Naive thymus-derived CD4-positive, alpha-beta T cell (primary cell): Measurements from ENCODE around the gene PTPRN2. TPM values are rescaled to one million over a fixed set of nuclear protein-coding genes. Genes with fewer than 3 reads are reported as not detected.

Experiments
- ATAC-seq: fragments of 150-1000 bp; cut with Tn5 transposase; 2 replicates; pipeline ENCODE4 v1.10.0; 2021; ENCODE audit warnings: mild to moderate bottlenecking, moderate library complexity
- CTCF ChIA-PET: fragments of 350-600 bp; sonication (Branson Sonifier 250); formaldehyde crosslinking; loops from one replicate; lab custom pipeline; 2021; ENCODE audit warnings: antibody characterized with exemption; lab: Charles Lee
- POLR2A ChIA-PET: fragments of 350-600 bp; sonication (Branson Sonifier 250); formaldehyde crosslinking; loops from one replicate; lab custom pipeline; 2021; ENCODE audit warnings: antibody characterized with exemption, inconsistent platforms; lab: Charles Lee
- DNase-seq, 9 donors: peaks; one replicate each; pipeline versions ENCODE4 v3.0.0 to v3.0.0-alpha.2; 2020 to 2022; ENCODE audit warnings: mixed read lengths in 1 of 9
- H3K27ac ChIP-seq: one replicate; pipeline ENCODE4 v1.7.0; 2013; ENCODE audit warnings: mild to moderate bottlenecking, low read depth, low read length, moderate library complexity
- H3K27me3 ChIP-seq, 2 donors: one replicate each; pipeline ENCODE4 v1.7.0; 2013; ENCODE audit warnings: low read length in 2 of 2, mild to moderate bottlenecking in 2 of 2, moderate library complexity in 2 of 2; ENCODE audit not compliant: control insufficient read depth in 2 of 2, insufficient read depth in 2 of 2
- H3K36me3 ChIP-seq, 3 experiments: 1 replicate in 2 of 3; 2 replicates in 1 of 3; pipeline ENCODE4 v1.7.0; 2013; ENCODE audit warnings: low read length in 3 of 3, mild to moderate bottlenecking in 3 of 3, moderate library complexity in 1 of 3; ENCODE audit not compliant: insufficient read depth in 3 of 3, control insufficient read depth in 2 of 3
- H3K4me1 ChIP-seq, 2 donors: one replicate each; pipeline ENCODE4 v1.7.0; 2013; ENCODE audit warnings: low read length in 2 of 2, mild to moderate bottlenecking in 2 of 2, moderate library complexity in 1 of 2; ENCODE audit not compliant: control insufficient read depth in 2 of 2, insufficient read depth in 2 of 2
- H3K4me3 ChIP-seq: 2 replicates; pipeline ENCODE4 v1.7.0; 2013; ENCODE audit warnings: mild to moderate bottlenecking, low read length
- H3K9me3 ChIP-seq, 3 experiments: 1 replicate in 2 of 3; 2 replicates in 1 of 3; pipeline ENCODE4 v1.7.0; 2013; ENCODE audit warnings: low read length in 3 of 3; ENCODE audit not compliant: control insufficient read depth in 2 of 3
- H3K27ac Mint-ChIP-seq, 9 donors: one replicate each; pipeline ENCODE4 v1.8.0; 2020 to 2022; ENCODE audit warnings: mixed read lengths in 9 of 9, mild to moderate bottlenecking in 8 of 9, moderate library complexity in 5 of 9, inconsistent platforms in 2 of 9
- H3K27me3 Mint-ChIP-seq, 5 donors: one replicate each; pipeline ENCODE4 v1.8.0; 2021 to 2022; ENCODE audit warnings: mixed read lengths in 5 of 5, mild to moderate bottlenecking in 1 of 5
- H3K36me3 Mint-ChIP-seq, 5 donors: one replicate each; pipeline ENCODE4 v1.8.0; 2020 to 2022; ENCODE audit warnings: mixed read lengths in 5 of 5, mild to moderate bottlenecking in 3 of 5, inconsistent platforms in 1 of 5
- H3K4me1 Mint-ChIP-seq, 7 donors: one replicate each; pipeline ENCODE4 v1.8.0; 2020 to 2022; ENCODE audit warnings: mixed read lengths in 7 of 7, mild to moderate bottlenecking in 3 of 7, inconsistent platforms in 1 of 7
- H3K4me3 Mint-ChIP-seq, 10 donors: one replicate each; pipeline ENCODE4 v1.8.0; 2020 to 2022; ENCODE audit warnings: mild to moderate bottlenecking in 10 of 10, mixed read lengths in 10 of 10, moderate library complexity in 6 of 10, inconsistent platforms in 2 of 10
- H3K9me3 Mint-ChIP-seq, 11 donors: one replicate each; pipeline ENCODE4 v1.8.0; 2020 to 2022; ENCODE audit warnings: mixed read lengths in 11 of 11, mild to moderate bottlenecking in 4 of 11, inconsistent platforms in 1 of 11, moderate library complexity in 1 of 11
- intact Hi-C, 2 donors: fragments of 100-400 bp; cut with micrococcal nuclease; formaldehyde crosslinking; loops; one replicate each; pipeline ENCODE4 v1.15.1; 2023
- polyA plus RNA-seq, 2 donors: library from polyadenylated mRNA; unstranded; fragments of 300-500 nt; fragmentation: Illumina TruSeq; gene quantifications; one replicate each; pipeline ENCODE4 v1.2.3, GENCODE V29; 2021
- total RNA-seq, 6 experiments: library from RNA in 5 of 6; stranded (reverse) in 5 of 6; gene quantifications; 1 replicate in 5 of 6; 2 replicates in 1 of 6; pipeline ENCODE4 v1.2.3 and lab custom pipeline; 2021 to 2026

The PTPRN2 gene
- total and polyA plus RNA-seq, 7 experiments from 2014 or later = 0.58 to 2.3 (median 1.4) TPM

DNA sequence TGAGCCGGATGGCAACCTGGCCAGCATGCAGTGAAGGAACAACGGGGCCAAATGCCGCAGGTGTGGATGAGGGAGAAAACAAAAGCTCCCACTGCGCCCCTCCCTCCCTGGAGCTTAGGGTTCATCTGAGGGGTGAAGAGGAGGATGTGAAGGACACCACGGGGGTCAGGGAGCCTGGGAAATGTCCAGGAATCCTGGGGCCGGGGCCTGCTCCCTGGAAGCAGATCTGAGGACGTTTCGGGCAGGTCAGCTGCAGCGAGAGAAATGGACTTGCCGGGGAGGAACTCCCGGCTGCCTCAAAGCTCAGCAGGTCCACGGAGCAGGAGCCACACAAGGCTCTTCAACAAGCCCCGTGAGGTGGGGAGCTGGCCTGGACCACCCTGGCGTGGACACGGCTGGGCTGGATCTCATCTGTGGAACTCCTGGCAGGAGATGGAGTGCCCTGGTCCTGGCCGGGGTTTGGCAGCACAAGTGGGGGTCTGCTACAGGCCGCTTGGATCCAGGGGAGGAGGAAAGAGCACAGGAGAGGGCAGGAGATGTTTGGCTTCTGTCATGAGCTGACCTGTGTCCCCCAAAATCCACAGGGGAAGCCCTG is 585.0 kb downstream of the PTPRN2 start:
- peaks cover 0 to 2% (median 0%) of the 10 kb centered on the region in 7 donors for H3K4me1 Mint-ChIP-seq
- ChIA-PET CTCF (no interaction called here), POLR2A (no interaction called here)
- no peaks in the 10 kb centered on the region for H3K36me3 Mint-ChIP-seq
- no peaks in the 10 kb centered on the region for H3K9me3 Mint-ChIP-seq
- no peak overlapping the region for H3K27ac Mint-ChIP-seq
- intact Hi-C loops = no loop called here
- H3K4me3 Mint-ChIP-seq = no peak overlapping the region
- H3K36me3 ChIP-seq = no peaks in the 10 kb centered on the region
- H3K27me3 ChIP-seq = no peaks in the 10 kb centered on the region
- ATAC-seq = no peak
- H3K27ac ChIP-seq = no peak overlapping the region
- H3K27me3 Mint-ChIP-seq = no peaks in the 10 kb centered on the region
- H3K4me3 ChIP-seq = no peak overlapping the region
- H3K4me1 ChIP-seq = no peaks in the 10 kb centered on the region
- no peak for DNase-seq
- no peaks in the 10 kb centered on the region for H3K9me3 ChIP-seq

DNA sequence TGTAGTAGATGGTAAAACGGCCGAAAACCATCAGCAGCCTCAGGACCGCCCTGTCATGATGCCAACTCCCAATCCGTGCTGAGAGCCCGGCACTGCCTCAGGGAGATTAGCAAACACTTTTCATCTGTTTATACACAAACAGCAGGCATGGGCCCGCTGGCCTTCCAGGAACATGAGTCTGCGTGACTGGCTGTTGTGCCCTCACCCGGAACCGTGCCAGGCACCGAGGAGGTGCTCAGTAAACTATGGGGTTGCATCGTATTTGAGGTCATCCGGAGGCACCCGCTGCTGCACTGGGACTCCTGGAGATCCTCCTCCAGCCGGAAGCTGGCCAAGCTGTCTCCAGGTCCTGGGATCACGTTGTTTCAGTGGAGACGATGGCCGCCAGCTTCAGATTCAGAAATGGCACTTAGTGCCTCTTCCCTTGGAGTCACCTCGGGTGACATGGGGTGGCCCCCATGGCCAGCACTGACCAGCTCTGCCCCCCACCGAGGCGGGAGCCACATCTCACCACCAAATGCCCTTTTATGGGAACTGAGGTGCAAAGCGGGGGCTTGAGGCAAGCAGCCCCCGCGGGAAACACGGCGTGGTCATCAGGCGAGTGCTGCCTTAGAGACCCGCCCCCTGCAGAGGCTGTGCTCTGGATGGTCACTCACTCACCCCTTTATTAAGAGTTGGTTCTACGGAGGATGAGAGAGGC is 585.9 kb downstream of the PTPRN2 start:
- POLR2A ChIA-PET = no interaction called here
- Mint-ChIP-seq H3K4me3 (no peak overlapping the region), H3K27ac (no peak overlapping the region), H3K4me1 (no peaks in the 10 kb centered on the region), H3K9me3 (no peaks in the 10 kb centered on the region), H3K27me3 (no peaks in the 10 kb centered on the region), H3K36me3 (no peaks in the 10 kb centered on the region)
- Histone ChIP-seq H3K9me3 (no peaks in the 10 kb centered on the region), H3K4me1 (no peaks in the 10 kb centered on the region), H3K4me3 (no peak overlapping the region), H3K36me3 (no peaks in the 10 kb centered on the region), H3K27ac (no peak overlapping the region), H3K27me3 (no peaks in the 10 kb centered on the region)
- ATAC-seq (no peak), DNase-seq (no peak)
- CTCF ChIA-PET = no interaction called here
- intact Hi-C loops = no loop called here

DNA sequence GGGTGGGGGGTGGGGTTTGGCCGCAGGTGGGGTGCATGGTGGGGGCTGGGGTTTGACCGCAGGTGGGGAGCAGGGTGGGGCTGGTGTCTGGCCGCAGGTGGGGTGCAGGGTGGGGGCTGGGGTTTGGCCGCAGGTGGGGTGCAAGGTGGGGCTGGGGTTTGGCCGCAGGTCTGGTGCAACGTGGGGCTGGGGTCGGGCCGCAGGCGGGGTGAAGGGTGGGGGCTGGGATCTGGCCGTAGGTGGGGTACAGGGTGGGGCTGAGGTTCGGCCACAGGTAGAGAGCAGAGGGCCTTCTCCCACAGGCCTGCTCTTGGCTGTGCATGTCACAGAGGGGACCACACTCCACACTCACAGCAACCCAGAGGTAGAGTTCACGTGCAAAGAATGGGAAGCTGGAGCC is 586.6 kb downstream of the PTPRN2 start:
- H3K27ac Mint-ChIP-seq = no peak overlapping the region
- Histone ChIP-seq H3K27ac (no peak overlapping the region), H3K27me3 (no peaks in the 10 kb centered on the region), H3K4me3 (no peak overlapping the region), H3K36me3 (no peaks in the 10 kb centered on the region), H3K4me1 (no peaks in the 10 kb centered on the region), H3K9me3 (peaks cover 0 to 2% (median 0%) of the 10 kb centered on the region in 3 experiments)
- H3K4me3 Mint-ChIP-seq = no peak overlapping the region
- H3K36me3 Mint-ChIP-seq = no peaks in the 10 kb centered on the region
- CTCF ChIA-PET = no interaction called here
- H3K9me3 Mint-ChIP-seq = no peaks in the 10 kb centered on the region
- no peak for ATAC-seq
- H3K27me3 Mint-ChIP-seq = no peaks in the 10 kb centered on the region
- no peaks in the 10 kb centered on the region for H3K4me1 Mint-ChIP-seq
- POLR2A ChIA-PET = no interaction called here
- intact Hi-C loops = no loop called here
- DNase-seq = no peak

DNA sequence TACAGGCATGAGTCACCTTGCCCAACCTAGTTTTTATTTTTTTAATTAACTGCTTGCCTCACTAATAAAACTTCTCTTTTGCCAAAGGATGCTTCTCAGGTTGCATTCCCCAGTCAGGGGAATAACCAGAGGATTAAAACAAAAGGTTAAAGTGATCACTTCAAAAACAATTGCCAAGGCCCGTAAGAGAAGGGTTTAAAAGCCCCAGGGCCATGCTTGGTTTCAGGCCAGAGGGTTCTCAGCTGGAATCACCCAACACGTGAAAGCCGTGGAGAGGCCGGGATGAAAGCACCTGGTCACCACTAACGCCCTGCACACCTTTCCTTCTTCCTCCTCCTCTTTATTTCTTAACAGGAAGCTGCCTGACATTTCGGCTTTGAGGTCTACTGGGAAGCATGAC is 587.5 kb downstream of the PTPRN2 start:
- Mint-ChIP-seq H3K27ac (no peak overlapping the region), H3K4me3 (no peak overlapping the region), H3K9me3 (peaks cover 0 to 4% (median 0%) of the 10 kb centered on the region in 11 donors), H3K36me3 (no peaks in the 10 kb centered on the region), H3K27me3 (peaks cover 0 to 5% (median 0%) of the 10 kb centered on the region in 5 donors), H3K4me1 (no peaks in the 10 kb centered on the region)
- DNase-seq (no peak), ATAC-seq (no peak)
- Histone ChIP-seq H3K27ac (no peak overlapping the region), H3K36me3 (no peaks in the 10 kb centered on the region), H3K9me3 (peaks cover 0 to 9% (median 0%) of the 10 kb centered on the region in 3 experiments), H3K4me1 (no peaks in the 10 kb centered on the region), H3K27me3 (no peaks in the 10 kb centered on the region), H3K4me3 (no peak overlapping the region)
- ChIA-PET POLR2A (no interaction called here), CTCF (no interaction called here)
- intact Hi-C loops = no loop called here

DNA sequence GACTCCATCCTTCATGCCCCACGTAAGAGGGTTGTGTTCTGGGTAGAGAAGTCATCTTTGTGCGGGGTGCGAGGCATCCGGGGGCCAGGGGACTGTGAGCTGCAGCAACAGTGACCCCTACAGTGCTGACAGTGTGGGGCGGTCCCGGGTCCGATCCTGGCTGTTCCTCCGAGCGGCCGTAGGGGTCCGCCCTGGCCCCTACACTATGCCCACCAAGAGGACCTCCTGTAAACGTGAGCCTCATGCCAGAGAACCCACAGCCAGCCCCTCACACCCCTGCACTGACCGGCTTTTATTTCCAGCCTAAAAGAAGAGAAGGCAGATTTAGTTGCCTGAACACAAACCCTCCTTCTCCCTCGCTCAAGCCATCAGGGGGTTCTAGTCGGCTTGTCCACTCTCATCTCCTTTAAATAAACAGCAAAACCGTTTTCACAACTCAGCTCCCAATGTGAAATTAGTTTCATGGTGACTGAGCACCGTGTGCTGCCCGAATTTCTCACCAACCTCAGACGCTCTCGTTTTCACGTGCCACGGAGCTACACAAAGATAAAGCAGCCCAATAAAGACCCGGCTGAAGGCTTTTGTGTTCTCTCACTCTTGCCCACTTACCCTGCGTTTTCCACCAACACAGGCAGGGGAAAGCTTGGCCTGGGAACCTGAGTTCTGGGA is 588.6 kb downstream of the PTPRN2 start:
- no peak overlapping the region for H3K27ac ChIP-seq
- Mint-ChIP-seq H3K27ac (no peak overlapping the region), H3K36me3 (no peaks in the 10 kb centered on the region), H3K27me3 (peaks cover 0 to 8% (median 0%) of the 10 kb centered on the region in 5 donors), H3K4me1 (no peaks in the 10 kb centered on the region), H3K4me3 (no peak overlapping the region), H3K9me3 (peaks cover 0 to 4% (median 0%) of the 10 kb centered on the region in 11 donors)
- DNase-seq = no peak
- H3K9me3 ChIP-seq = peaks cover 0 to 9% (median 0%) of the 10 kb centered on the region in 3 experiments
- no peak overlapping the region for H3K4me3 ChIP-seq
- CTCF ChIA-PET = no interaction called here
- POLR2A ChIA-PET = no interaction called here
- no peaks in the 10 kb centered on the region for H3K27me3 ChIP-seq
- no peaks in the 10 kb centered on the region for H3K36me3 ChIP-seq
- no peaks in the 10 kb centered on the region for H3K4me1 ChIP-seq
- intact Hi-C loops = no loop called here
- no peak for ATAC-seq

DNA sequence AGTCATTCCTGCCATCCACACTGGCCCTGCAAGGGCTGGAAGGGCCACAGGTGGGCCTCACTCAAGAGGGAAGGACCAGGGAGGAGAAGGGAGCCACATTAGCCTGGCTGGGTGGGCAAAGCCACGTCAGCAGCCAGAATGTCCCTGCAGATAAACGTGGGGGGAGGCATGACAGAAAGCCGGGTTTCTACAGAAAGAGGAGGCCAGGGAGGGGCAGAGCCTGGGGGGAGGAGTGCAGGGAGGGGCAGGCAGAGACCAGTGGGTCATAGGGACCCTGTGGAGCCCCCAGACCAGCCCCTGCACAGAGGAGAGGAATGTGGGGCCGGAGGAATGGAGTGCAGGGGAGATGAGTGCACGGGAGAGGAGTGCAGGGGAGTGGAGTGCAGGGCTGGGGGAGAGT is 590.2 kb downstream of the PTPRN2 start:
- no peaks in the 10 kb centered on the region for H3K4me1 ChIP-seq
- H3K9me3 ChIP-seq = peaks cover 0 to 9% (median 0%) of the 10 kb centered on the region in 3 experiments
- Mint-ChIP-seq H3K9me3 (peaks cover 0 to 4% (median 0%) of the 10 kb centered on the region in 11 donors), H3K4me3 (no peak overlapping the region), H3K27ac (no peak overlapping the region), H3K4me1 (no peaks in the 10 kb centered on the region), H3K36me3 (no peaks in the 10 kb centered on the region), H3K27me3 (peaks cover 0 to 15% (median 0%) of the 10 kb centered on the region in 5 donors)
- H3K27ac ChIP-seq = no peak overlapping the region
- H3K36me3 ChIP-seq = no peaks in the 10 kb centered on the region
- no peak overlapping the region for H3K4me3 ChIP-seq
- POLR2A ChIA-PET = no interaction called here
- DNase-seq (no peak), ATAC-seq (no peak)
- intact Hi-C loops = no loop called here
- CTCF ChIA-PET = no interaction called here
- no peaks in the 10 kb centered on the region for H3K27me3 ChIP-seq
